PFSK-1 (cell line): ENCODE results near the gene NFS1.

Experiments used
- POLR2AphosphoS5 ChIP-seq: IDR thresholded peaks from 2 replicates; pipeline ENCODE4 v1.6.1; 2012; ENCODE audit warnings: low read depth, mild to moderate bottlenecking, control low read depth, low read length, moderate library complexity
- REST ChIP-seq, 2 experiments: IDR thresholded peaks; 2 replicates each; pipeline versions ENCODE4 v1.6.1 to v1.8.0; 2011 to 2012; ENCODE audit warnings: low read depth in 2 of 2, low read length in 2 of 2, control low read depth in 1 of 2, inconsistent platforms in 1 of 2, mild to moderate bottlenecking in 1 of 2, moderate library complexity in 1 of 2; ENCODE audit not compliant: insufficient read depth in 1 of 2

GRCh38 chr20:35730583-35731468, 31.7 kb upstream of the NFS1 start:
- no peak for TF ChIP-seq REST (IDR thresholded peaks at IDR 0.05; ENCODE audit: insufficient read depth in 1 of 2, low read depth in 2 of 2, low read length in 2 of 2)
- TF ChIP-seq POLR2AphosphoS5 = no peak; the same call in 1 of the 2 replicates
